ENCODE data around the gene GGTLC1.
"Not testable (repeated sequence)": the region's sequence is repeated elsewhere in the genome, so short reads cannot be mapped to it uniquely, and the experiment has no call there.

Gene GGTLC1

DNA sequence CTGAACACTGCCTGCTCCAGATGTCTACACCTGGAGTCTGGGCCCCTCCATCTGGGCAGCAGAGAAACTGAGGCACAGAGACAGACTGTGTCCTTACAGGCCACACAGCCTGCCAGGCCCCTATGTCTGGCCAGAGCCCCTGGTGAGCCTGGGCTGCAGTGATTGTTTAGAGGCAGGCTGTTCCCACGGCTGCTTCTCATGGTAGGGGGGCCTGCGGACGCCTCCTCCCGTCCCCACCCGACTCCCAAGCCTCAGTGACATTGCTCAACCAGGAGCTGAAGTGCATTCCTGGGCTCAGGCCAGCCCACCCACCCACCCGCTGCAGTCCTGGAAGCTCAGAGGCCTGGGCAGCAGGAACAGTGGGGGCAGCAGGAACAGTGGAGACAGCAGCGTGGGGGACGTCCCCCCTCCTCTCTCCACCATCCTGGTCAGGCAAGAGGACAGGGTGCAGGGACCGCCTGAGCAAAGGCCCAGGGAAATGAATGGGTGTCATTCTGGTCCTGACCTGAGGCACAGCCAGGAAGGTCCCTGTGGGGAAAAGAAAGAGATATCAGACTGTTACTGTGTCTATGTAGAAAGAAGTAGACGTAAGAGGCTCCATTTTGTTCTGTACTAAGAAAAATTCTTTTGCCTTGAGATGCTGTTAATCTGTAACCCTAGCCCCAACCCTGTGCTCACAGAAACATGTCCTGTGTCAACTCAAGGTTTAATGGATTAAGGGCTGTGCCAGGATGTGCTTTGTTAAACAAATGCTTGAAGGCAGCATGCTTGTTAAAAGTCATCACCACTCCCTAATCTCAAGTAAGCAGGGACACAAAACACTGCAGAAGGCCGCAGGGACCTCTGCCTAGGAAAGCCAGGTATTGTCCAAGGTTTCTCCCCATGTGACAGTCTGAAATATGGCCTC lies 6.2 kb downstream of the GGTLC1 start:
- H3K4me3 ChIP-seq (ENCODE audit: control insufficient read depth, low read depth, low read length); DNase-seq (ENCODE audit: low read depth): not testable (repeated sequence)

DNA sequence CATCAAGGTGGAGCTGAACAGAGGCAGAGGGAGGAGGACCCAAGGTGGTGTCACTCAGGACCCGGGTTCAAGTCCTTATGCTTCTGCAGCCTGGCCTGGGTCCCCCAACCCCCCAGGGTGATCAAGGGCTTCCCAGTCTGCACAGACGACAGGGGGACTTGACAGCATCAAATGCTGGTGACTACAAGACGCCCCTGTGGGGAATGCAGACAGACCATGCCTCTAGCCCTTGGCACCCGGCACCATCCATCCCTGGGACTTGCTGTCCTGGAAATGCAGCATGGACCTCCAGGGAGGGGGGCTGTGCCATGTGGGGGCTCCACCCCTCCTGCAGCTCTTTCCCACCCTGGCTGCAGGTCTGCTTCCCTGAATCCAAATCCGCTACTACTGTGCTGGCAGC lies 7.1 kb downstream of the GGTLC1 start:
- H3K4me3 ChIP-seq (ENCODE audit: control insufficient read depth, low read depth, low read length); DNase-seq (ENCODE audit: low read depth): not testable (repeated sequence)

DNA sequence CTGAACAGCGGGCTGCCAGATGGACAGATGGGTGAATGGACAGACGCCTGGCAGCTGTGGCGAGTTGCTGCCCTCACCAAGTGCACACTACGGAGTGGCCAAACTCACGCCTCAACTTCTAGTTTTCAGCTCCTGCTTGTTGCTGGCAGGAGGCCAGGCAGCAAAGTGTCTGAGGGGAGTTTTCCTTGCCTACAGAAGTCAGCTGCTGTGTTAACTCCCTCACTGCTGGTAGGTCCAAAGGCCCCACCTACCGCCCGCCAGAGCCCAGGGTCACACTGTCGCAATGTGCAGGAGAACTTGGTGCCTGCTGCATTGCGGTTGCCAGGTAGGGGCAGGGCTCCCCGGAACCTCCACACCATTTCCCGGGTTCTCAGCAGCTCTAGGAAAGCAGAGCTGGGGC lies 7.6 kb downstream of the GGTLC1 start:
- not testable (repeated sequence) for DNase-seq (ENCODE audit: low read depth); H3K4me3 ChIP-seq (ENCODE audit: control insufficient read depth, low read depth, low read length)

DNA sequence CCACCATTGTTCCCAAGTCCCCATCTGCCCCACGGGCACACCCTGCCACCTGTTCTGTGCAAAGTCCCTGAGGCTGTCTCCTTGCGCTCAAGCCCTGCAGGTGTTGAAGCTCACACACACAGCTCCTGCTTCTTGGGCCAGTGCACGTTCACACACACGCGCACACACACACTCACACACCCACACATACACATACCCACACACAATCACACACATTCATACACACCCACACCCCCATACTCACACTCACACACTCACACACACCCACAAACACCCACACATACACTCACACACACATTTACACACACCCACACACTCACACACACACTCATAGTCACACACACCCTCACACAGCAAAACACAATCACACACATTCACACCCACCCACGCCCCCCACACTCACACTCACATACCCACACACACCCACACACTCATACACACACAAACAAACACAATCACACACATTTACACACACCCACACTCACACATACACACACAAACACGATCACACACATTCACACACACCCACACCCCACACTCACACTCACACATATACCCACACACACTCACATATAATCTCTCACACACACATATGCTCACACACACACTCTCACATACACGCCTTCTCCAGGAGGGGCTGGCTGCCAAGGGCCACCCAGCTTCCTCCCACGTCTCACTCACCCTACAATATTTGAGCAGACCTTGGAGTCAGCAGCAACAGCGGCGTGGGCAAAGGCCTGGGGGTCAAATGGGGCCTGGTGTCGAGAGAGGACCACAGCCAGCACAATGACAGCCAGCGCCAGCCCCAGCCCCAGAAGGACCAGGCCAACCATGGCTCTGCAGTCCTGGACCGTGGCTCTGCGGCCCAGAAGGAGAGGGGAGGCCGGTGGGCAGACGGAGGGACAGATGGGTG lies 8.4 kb downstream of the GGTLC1 start:
- not testable (repeated sequence) for DNase-seq (ENCODE audit: low read depth); H3K4me3 ChIP-seq (ENCODE audit: control insufficient read depth, low read depth, low read length)

DNA sequence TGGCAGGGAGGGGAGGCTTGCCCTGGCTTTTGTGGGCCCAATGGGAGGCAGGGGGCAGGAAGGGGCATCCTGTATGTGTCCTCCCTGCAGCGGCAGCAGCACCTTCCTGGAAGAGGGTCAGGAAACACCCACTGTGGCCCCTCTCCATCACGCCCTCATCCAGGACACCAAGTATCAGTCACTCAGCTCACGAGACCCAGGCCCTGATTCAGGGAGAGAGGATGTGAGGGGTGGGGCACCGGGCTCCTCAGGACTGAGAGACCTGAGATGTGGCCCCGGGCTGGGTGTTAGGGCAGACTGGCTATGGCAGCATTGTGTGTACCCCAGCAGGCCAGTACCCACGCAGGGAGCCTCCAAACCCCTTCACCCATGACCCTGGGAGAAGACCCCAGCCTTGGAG lies 9.2 kb downstream of the GGTLC1 start:
- DNase-seq (ENCODE audit: low read depth); H3K4me3 ChIP-seq (ENCODE audit: control insufficient read depth, low read depth, low read length): not testable (repeated sequence)

DNA sequence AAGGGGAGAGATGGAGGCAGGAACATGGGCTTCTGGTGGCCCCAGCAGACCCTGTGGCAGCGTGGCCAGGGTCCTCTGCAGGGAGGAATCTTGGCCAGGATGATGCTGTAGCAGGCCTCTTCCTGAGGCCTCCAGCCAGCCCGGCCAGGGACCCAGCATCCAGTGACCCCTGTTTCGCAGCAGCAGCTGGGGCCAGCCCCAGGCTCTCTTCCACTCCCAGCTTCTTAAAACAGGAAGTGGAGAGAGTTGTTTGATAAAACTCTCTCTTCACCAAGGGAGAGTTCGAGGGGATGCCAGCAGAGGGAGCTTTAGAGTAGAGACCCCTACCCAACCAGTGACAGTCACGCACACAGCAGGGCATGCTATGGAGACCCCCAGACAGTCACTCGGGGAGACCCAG lies 10.1 kb downstream of the GGTLC1 start:
- not testable (repeated sequence) for DNase-seq (ENCODE audit: low read depth); H3K4me3 ChIP-seq (ENCODE audit: control insufficient read depth, low read depth, low read length)

DNA sequence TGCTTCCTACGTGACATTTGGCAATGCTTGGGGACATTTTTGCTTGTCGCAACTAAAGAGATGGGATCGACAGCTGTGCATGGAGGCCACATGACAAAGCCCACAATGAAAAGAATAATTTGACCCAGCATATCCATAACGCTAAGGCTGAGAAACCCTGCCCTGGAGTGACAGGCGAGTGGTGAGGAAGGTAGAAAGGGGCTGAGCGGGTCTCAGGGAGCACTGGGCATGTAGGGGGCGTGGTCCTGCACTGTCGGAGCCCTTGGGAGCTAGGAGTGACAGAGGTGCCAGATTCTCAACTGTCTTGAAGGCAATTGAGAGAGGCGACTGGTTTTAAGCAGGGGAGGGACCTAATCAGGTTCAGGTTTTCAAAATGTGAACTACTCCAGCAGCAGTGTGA lies 13.6 kb downstream of the GGTLC1 start:
- DNase-seq (ENCODE audit: low read depth), result no peak
- TF ChIP-seq, protein P1, sequence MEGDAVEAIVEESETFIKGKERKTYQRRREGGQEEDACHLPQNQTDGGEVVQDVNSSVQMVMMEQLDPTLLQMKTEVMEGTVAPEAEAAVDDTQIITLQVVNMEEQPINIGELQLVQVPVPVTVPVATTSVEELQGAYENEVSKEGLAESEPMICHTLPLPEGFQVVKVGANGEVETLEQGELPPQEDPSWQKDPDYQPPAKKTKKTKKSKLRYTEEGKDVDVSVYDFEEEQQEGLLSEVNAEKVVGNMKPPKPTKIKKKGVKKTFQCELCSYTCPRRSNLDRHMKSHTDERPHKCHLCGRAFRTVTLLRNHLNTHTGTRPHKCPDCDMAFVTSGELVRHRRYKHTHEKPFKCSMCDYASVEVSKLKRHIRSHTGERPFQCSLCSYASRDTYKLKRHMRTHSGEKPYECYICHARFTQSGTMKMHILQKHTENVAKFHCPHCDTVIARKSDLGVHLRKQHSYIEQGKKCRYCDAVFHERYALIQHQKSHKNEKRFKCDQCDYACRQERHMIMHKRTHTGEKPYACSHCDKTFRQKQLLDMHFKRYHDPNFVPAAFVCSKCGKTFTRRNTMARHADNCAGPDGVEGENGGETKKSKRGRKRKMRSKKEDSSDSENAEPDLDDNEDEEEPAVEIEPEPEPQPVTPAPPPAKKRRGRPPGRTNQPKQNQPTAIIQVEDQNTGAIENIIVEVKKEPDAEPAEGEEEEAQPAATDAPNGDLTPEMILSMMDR (IDR thresholded peaks at IDR 0.05; ENCODE audit: control insufficient read depth, insufficient read depth, low read depth, low read length, missing control alignments), result no peak
- H3K4me3 ChIP-seq (ENCODE audit: control insufficient read depth, low read depth, low read length), result no peak overlapping the region

DNA sequence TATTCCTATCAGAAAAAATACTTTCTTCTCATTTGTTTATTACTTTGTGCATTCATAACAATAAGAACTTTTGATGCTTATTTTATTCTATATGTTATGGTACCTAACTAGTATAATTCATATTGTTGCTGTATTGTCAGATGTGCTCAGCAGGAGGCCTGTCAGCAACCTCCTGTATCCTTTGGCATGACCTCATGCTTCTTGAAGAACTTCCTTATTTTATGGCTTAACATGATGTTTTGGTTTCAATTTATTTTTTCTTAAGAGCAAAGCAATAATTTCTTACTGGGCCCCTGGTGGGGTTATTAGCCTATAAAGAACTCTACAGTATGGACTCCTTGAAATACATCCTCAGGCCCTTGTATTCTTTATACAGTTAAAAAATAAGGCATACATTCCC lies 17.3 kb downstream of the GGTLC1 start:
- TF ChIP-seq, protein P1 (IDR thresholded peaks at IDR 0.05; ENCODE audit: control insufficient read depth, insufficient read depth, low read depth, low read length, missing control alignments), result no peak
- DNase-seq (ENCODE audit: low read depth), result no peak
- no peak overlapping the region for H3K4me3 ChIP-seq (ENCODE audit: control insufficient read depth, low read depth, low read length)

DNA sequence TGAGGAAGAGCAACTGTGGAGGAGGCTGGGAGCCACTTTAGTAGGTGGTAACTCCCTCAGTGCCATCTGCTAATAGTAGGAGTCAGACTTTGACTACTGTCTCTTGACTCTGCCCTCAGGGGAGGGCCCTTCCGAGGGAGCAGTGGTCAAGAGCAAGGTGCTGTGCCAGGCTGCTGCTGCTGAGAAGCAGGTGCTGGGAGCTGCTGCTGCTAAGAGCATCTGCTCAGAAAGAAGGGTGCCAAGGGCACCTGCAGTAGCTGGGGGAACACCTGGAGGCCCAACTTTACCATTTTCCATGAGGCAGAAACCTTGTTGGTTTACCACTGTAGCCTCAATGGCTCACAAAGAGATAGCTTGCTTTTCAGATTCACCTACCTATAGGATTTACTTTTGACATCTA lies 18.5 kb downstream of the GGTLC1 start:
- TF ChIP-seq, protein P1 (IDR thresholded peaks at IDR 0.05; ENCODE audit: control insufficient read depth, insufficient read depth, low read depth, low read length, missing control alignments), result no peak
- DNase-seq (ENCODE audit: low read depth), result no peak
- no peak overlapping the region for H3K4me3 ChIP-seq (ENCODE audit: control insufficient read depth, low read depth, low read length)

DNA sequence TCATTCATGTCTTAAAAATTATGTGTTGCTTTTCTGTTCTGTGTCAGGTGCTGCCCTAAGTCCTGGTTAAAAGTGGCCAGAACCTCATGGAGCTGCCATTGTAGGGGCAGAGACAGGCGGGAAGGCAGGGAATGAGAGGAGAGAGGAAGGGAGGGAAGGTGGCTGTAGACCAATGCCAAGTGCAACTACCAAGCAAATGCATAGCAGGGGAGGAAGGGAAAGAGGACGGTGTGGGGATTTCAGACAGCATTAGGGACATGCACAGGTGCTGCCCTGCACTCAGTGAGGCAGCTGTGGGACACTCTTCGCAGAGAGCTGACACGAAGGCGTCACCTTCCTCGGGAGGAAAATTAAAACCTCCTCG lies 21.0 kb downstream of the GGTLC1 start:
- H3K4me3 ChIP-seq (ENCODE audit: control insufficient read depth, low read depth, low read length), result no peak overlapping the region
- DNase-seq (ENCODE audit: low read depth), result no peak

More for the DNA sequence above, 21.0 kb downstream of the GGTLC1 start:
- TF ChIP-seq, protein P1 (IDR thresholded peaks at IDR 0.05; ENCODE audit: control insufficient read depth, insufficient read depth, low read depth, low read length, missing control alignments), result no peak

Data from AG09309 (cell line).